Prostate gland (tissue), 2 donors: ENCODE results near the gene NOM1.

ENCODE experiments used
- POLR2A ChIP-seq: fragments of 450-650 bp; IDR thresholded peaks from one replicate; pipeline ENCODE4 v1.6.1; 2016; ENCODE audit warnings: antibody characterized with exemption, mild to moderate bottlenecking
- TF ChIP-seq, protein P1 (sequence below), 4 experiments: fragments of 200-600 bp in 2 of 4; fragments of 450-650 bp in 2 of 4; sonication (generic) in 2 of 4; IDR thresholded peaks; 1 replicate in 3 of 4; 2 replicates in 1 of 4; pipeline ENCODE4 v1.5.1; 2016 to 2019; ENCODE audit warnings: antibody characterized with exemption in 4 of 4, mild to moderate bottlenecking in 2 of 4, moderate library complexity in 2 of 4

GRCh38 chr7:157006205-157006747 lies 56.8 kb downstream of the NOM1 start:
- TF ChIP-seq, protein P1, sequence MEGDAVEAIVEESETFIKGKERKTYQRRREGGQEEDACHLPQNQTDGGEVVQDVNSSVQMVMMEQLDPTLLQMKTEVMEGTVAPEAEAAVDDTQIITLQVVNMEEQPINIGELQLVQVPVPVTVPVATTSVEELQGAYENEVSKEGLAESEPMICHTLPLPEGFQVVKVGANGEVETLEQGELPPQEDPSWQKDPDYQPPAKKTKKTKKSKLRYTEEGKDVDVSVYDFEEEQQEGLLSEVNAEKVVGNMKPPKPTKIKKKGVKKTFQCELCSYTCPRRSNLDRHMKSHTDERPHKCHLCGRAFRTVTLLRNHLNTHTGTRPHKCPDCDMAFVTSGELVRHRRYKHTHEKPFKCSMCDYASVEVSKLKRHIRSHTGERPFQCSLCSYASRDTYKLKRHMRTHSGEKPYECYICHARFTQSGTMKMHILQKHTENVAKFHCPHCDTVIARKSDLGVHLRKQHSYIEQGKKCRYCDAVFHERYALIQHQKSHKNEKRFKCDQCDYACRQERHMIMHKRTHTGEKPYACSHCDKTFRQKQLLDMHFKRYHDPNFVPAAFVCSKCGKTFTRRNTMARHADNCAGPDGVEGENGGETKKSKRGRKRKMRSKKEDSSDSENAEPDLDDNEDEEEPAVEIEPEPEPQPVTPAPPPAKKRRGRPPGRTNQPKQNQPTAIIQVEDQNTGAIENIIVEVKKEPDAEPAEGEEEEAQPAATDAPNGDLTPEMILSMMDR (IDR thresholded peaks at IDR 0.05): no peak
- TF ChIP-seq POLR2A: no peak
